ENCODE data around the gene PRELID1.

Gene PRELID1

DNA sequence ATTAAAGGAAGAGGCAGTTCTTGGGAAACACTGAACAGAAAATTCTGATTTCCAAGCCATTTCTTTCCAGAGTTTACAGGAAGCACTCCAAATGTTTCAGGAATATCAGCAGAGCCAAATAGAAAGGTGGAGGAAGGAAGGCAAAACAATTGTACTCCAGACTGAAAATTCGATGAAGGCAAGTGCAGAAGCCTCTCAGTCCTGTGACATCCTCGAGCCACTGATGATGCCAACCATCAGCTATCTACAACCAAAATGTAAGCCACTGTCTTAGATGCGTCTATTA lies 45.7 kb downstream of the PRELID1 start:
- Histone ChIP-seq H3K4me3 (replicated peaks; ENCODE audit: insufficient read depth, low read length) (no peak overlapping the region), H3K27me3 (ENCODE audit: insufficient read depth, poor library complexity, severe bottlenecking) (no peaks in the 10 kb centered on the region), H3K27ac (replicated peaks) (no peak overlapping the region)
- no peak for DNase-seq (ENCODE audit: low read depth in 1 of 2, low spot score in 1 of 2)
- no peak for TF ChIP-seq SPI1 (IDR thresholded peaks at IDR 0.05; ENCODE audit: borderline replicate concordance, low read depth)
- TF ChIP-seq GABPA (IDR thresholded peaks at IDR 0.05; ENCODE audit: low read depth) = no peak
- TF ChIP-seq, protein P1, sequence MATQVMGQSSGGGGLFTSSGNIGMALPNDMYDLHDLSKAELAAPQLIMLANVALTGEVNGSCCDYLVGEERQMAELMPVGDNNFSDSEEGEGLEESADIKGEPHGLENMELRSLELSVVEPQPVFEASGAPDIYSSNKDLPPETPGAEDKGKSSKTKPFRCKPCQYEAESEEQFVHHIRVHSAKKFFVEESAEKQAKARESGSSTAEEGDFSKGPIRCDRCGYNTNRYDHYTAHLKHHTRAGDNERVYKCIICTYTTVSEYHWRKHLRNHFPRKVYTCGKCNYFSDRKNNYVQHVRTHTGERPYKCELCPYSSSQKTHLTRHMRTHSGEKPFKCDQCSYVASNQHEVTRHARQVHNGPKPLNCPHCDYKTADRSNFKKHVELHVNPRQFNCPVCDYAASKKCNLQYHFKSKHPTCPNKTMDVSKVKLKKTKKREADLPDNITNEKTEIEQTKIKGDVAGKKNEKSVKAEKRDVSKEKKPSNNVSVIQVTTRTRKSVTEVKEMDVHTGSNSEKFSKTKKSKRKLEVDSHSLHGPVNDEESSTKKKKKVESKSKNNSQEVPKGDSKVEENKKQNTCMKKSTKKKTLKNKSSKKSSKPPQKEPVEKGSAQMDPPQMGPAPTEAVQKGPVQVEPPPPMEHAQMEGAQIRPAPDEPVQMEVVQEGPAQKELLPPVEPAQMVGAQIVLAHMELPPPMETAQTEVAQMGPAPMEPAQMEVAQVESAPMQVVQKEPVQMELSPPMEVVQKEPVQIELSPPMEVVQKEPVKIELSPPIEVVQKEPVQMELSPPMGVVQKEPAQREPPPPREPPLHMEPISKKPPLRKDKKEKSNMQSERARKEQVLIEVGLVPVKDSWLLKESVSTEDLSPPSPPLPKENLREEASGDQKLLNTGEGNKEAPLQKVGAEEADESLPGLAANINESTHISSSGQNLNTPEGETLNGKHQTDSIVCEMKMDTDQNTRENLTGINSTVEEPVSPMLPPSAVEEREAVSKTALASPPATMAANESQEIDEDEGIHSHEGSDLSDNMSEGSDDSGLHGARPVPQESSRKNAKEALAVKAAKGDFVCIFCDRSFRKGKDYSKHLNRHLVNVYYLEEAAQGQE (IDR thresholded peaks at IDR 0.05; ENCODE audit: insufficient replicate concordance, low read depth) = no peak
- TF ChIP-seq, protein P2, sequence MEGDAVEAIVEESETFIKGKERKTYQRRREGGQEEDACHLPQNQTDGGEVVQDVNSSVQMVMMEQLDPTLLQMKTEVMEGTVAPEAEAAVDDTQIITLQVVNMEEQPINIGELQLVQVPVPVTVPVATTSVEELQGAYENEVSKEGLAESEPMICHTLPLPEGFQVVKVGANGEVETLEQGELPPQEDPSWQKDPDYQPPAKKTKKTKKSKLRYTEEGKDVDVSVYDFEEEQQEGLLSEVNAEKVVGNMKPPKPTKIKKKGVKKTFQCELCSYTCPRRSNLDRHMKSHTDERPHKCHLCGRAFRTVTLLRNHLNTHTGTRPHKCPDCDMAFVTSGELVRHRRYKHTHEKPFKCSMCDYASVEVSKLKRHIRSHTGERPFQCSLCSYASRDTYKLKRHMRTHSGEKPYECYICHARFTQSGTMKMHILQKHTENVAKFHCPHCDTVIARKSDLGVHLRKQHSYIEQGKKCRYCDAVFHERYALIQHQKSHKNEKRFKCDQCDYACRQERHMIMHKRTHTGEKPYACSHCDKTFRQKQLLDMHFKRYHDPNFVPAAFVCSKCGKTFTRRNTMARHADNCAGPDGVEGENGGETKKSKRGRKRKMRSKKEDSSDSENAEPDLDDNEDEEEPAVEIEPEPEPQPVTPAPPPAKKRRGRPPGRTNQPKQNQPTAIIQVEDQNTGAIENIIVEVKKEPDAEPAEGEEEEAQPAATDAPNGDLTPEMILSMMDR (IDR thresholded peaks at IDR 0.05; ENCODE audit: insufficient read depth, low read length) = no peak
- TF ChIP-seq POLR2AphosphoS5 (IDR thresholded peaks at IDR 0.05; ENCODE audit: low read depth) = no peak

DNA sequence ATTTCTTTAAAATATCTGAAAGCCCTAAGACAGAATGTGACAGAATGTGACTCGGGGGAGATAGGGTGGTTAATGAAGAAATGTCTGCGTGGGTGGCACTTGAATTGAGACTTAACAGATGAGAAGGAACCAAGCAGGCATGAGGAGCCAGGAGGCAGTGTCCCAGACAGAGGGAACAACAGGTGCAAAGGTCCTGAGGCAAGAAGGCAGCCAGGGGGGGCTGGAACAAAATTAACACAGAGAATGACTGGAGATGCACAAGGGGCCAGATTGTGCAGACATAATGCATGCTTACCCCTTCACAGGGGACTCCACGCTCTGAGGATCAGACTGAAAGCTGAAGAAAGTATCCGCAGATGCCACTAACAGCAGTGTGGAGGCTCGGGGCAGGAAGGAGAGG lies 46.2 kb downstream of the PRELID1 start:
- Histone ChIP-seq H3K27ac (replicated peaks) (no peak overlapping the region), H3K27me3 (ENCODE audit: insufficient read depth, poor library complexity, severe bottlenecking) (no peaks in the 10 kb centered on the region), H3K4me3 (replicated peaks; ENCODE audit: insufficient read depth, low read length) (peak overlapping the region; percentile 90)
- no peak for DNase-seq (ENCODE audit: low read depth in 1 of 2, low spot score in 1 of 2)
- no peak for TF ChIP-seq POLR2AphosphoS5 (IDR thresholded peaks at IDR 0.05; ENCODE audit: low read depth)
- TF ChIP-seq, protein P2 (IDR thresholded peaks at IDR 0.05; ENCODE audit: insufficient read depth, low read length) = no peak
- TF ChIP-seq, protein P1 (IDR thresholded peaks at IDR 0.05; ENCODE audit: insufficient replicate concordance, low read depth) = no peak
- TF ChIP-seq SPI1 (IDR thresholded peaks at IDR 0.05; ENCODE audit: borderline replicate concordance, low read depth) = no peak
- no peak for TF ChIP-seq GABPA (IDR thresholded peaks at IDR 0.05; ENCODE audit: low read depth)

DNA sequence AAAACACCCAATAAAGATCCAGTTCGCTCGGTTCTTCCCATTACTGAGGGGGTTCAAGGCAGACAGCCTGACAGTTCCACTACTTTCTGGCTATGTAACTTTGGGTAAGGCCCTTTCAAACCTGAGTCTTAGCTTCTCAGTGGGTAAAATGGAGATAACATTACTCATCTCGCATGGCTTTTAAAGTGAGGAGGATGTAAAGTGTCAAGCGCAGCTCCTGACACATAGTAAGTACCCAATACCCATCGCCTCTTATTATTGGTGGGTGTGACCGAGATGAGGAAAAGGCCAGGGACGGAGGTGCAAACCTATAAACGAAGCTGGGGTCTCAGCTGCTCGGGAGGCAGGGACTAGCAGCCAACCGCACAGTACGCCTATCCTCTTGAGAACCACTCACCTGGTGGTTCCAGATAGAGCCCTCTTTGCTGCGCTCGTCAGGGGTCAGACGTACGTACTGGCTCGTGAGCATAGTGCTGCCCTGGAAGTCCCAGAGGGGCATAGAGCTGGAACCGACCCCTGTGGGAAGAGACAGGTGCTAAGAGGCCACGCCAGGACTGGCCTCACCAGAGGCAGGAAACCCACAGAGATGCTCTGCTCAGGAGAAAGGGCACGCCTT lies 47.3 kb downstream of the PRELID1 start:
- H3K27ac ChIP-seq (replicated peaks) = peak overlapping the region; percentile 99
- no peaks in the 10 kb centered on the region for H3K27me3 ChIP-seq (ENCODE audit: insufficient read depth, poor library complexity, severe bottlenecking)
- H3K4me3 ChIP-seq (replicated peaks; ENCODE audit: insufficient read depth, low read length) = peak overlapping the region; percentile 90
- no peak for TF ChIP-seq POLR2AphosphoS5 (IDR thresholded peaks at IDR 0.05; ENCODE audit: low read depth)
- TF ChIP-seq, protein P2 (IDR thresholded peaks at IDR 0.05; ENCODE audit: insufficient read depth, low read length) = no peak
- TF ChIP-seq, protein P1 (IDR thresholded peaks at IDR 0.05; ENCODE audit: insufficient replicate concordance, low read depth) = no peak
- TF ChIP-seq SPI1 (IDR thresholded peaks at IDR 0.05; ENCODE audit: borderline replicate concordance, low read depth) = no peak
- TF ChIP-seq GABPA (IDR thresholded peaks at IDR 0.05; ENCODE audit: low read depth) = no peak
- DNase-seq (ENCODE audit: low read depth in 1 of 2, low spot score in 1 of 2) = no peak
